Fibroblast of lung (primary cell): ENCODE results near the gene CDH4.

Experiments
- EZH2 ChIP-seq: IDR thresholded peaks from 2 replicates; pipeline ENCODE4 v1.5.1; 2012; ENCODE audit warnings: low read length, control low read depth, mild to moderate bottlenecking; ENCODE audit errors: missing control alignments
- TF ChIP-seq, protein P1 (sequence below), 2 donors: IDR thresholded peaks in 1 of 2; conservative IDR thresholded peaks in 1 of 2; 1 replicate in 1 of 2; 2 replicates in 1 of 2; pipeline ENCODE4 v1.5.1; 2011 to 2012; ENCODE audit warnings: low read length in 2 of 2, control low read depth in 1 of 2, inconsistent platforms in 1 of 2, low read depth in 1 of 2, mild to moderate bottlenecking in 1 of 2

- TF ChIP-seq, protein P1, sequence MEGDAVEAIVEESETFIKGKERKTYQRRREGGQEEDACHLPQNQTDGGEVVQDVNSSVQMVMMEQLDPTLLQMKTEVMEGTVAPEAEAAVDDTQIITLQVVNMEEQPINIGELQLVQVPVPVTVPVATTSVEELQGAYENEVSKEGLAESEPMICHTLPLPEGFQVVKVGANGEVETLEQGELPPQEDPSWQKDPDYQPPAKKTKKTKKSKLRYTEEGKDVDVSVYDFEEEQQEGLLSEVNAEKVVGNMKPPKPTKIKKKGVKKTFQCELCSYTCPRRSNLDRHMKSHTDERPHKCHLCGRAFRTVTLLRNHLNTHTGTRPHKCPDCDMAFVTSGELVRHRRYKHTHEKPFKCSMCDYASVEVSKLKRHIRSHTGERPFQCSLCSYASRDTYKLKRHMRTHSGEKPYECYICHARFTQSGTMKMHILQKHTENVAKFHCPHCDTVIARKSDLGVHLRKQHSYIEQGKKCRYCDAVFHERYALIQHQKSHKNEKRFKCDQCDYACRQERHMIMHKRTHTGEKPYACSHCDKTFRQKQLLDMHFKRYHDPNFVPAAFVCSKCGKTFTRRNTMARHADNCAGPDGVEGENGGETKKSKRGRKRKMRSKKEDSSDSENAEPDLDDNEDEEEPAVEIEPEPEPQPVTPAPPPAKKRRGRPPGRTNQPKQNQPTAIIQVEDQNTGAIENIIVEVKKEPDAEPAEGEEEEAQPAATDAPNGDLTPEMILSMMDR (conservative IDR thresholded peaks at IDR 0.05 in 1 of 2, IDR thresholded peaks at IDR 0.05 in 1 of 2; ENCODE audit: low read depth in 1 of 2, low read length in 2 of 2): no peak
- no peak for TF ChIP-seq EZH2
Measured at GRCh38 chr20:61891476-61891875, 639.4 kb downstream of the CDH4 start.
